ENCODE results near the gene DAZAP1. TPM values are rescaled to one million over a fixed set of nuclear protein-coding genes. Genes with fewer than 3 reads are reported as not detected.

The DAZAP1 gene
- total RNA-seq, 2 donors from 2014 or later: 34.9 to 76.9 TPM

DNA sequence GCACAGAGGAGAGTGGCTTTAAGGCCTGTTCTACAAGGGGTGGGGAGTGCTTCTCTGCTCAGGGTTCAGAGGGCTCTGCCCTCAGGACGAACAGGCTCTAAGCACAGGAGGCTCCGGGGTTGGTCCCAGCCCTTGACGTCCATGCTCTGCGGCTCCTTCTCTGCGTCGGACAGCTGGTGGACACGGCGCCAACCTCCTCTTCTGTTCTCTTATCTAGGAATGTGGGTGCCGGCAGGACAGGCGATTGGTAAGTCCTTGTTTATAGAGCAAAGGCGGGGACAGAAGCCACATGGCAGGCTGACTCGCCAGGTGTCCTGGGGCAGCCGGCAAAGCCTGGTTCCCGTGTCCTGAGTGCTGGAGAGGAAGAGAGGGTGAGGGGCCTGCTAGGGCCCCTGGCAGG, 22.4 kb downstream of the DAZAP1 start:
- H3K4me1 ChIP-seq (ENCODE audit: control insufficient read depth in 1 of 2, low read depth in 2 of 2): no peaks in the 10 kb centered on the region
- DNase-seq (ENCODE audit: low spot score): no peak
- H3K9me3 ChIP-seq: no peaks in the 10 kb centered on the region
- no peaks in the 10 kb centered on the region for H3K27me3 ChIP-seq (replicated peaks; ENCODE audit: insufficient read depth)
- TF ChIP-seq, protein P1, sequence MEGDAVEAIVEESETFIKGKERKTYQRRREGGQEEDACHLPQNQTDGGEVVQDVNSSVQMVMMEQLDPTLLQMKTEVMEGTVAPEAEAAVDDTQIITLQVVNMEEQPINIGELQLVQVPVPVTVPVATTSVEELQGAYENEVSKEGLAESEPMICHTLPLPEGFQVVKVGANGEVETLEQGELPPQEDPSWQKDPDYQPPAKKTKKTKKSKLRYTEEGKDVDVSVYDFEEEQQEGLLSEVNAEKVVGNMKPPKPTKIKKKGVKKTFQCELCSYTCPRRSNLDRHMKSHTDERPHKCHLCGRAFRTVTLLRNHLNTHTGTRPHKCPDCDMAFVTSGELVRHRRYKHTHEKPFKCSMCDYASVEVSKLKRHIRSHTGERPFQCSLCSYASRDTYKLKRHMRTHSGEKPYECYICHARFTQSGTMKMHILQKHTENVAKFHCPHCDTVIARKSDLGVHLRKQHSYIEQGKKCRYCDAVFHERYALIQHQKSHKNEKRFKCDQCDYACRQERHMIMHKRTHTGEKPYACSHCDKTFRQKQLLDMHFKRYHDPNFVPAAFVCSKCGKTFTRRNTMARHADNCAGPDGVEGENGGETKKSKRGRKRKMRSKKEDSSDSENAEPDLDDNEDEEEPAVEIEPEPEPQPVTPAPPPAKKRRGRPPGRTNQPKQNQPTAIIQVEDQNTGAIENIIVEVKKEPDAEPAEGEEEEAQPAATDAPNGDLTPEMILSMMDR (IDR thresholded peaks at IDR 0.05): no peak
- ATAC-seq (ENCODE audit: insufficient number of reproducible peaks, low FRiP score, low read depth): no peak
- no peak overlapping the region for H3K27ac ChIP-seq
- no peak overlapping the region for H3K4me3 ChIP-seq
- H3K36me3 ChIP-seq: peaks cover 63% of the 10 kb centered on the region

DNA sequence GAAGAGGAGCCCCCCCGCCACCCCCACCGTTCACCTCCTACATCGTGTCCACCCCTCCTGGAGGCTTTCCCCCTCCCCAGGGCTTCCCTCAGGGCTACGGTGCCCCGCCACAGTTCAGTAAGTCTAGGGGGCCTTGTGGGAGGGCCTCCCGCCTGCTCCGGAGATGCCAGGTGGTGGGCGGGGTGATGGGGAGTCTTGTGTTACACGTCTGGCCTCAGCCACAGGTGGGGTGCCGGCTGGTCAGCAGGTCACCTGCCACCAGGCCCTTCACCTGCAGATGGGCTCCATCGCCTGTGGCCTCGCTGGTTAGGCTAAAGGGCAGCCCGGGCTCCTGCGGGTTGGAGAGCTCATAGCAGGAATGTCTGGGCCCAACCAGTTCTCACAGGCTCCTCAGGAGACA, 22.9 kb downstream of the DAZAP1 start:
- TF ChIP-seq, protein P1 (IDR thresholded peaks at IDR 0.05): no peak
- Histone ChIP-seq H3K4me1 (ENCODE audit: control insufficient read depth in 1 of 2, low read depth in 2 of 2) (no peaks in the 10 kb centered on the region), H3K27ac (no peak overlapping the region), H3K36me3 (peaks cover 59% of the 10 kb centered on the region), H3K4me3 (no peak overlapping the region), H3K9me3 (no peaks in the 10 kb centered on the region), H3K27me3 (replicated peaks; ENCODE audit: insufficient read depth) (no peaks in the 10 kb centered on the region)
- ATAC-seq (ENCODE audit: insufficient number of reproducible peaks, low FRiP score, low read depth) (no peak), DNase-seq (ENCODE audit: low spot score) (no peak)

DNA sequence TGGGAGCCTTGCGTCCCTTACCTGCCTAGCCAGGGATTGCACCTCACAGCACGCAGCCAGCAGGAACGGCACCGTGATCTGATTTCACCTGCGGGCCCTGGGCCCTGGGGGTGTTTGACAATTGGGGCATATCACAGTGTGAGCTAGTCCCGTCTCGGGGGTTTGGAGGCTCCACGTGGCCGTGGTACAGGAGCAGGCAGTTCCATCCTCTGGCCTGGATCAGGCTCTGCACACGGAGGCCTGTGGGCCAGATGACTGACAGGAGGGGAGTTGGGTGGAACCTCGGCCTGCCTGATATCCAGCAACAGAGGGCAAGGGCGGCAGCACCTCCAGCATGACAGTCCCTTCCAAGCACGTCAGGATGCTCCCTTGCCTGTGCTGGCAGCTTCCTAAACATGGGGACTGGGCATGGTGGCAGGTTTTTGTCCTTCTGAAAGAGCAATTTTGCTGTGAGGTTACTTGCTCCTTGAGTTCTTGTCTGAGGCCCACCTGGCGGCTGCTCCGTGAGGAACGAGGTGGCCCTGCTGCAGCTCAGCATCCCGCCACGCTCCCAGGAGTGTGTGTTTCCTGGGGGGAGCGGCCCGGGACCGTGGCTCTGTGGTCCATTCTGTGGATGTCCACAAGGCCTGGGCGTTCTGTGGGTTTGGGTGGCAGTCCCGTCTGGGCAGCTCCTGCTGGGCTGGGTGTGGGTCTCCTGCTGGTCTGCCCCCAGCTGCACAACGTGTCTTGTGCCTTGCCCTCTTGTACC, 24.5 kb downstream of the DAZAP1 start:
- TF ChIP-seq, protein P1 (IDR thresholded peaks at IDR 0.05): no peak
- Histone ChIP-seq H3K9me3 (no peaks in the 10 kb centered on the region), H3K4me3 (no peak overlapping the region), H3K4me1 (ENCODE audit: control insufficient read depth in 1 of 2, low read depth in 2 of 2) (no peaks in the 10 kb centered on the region), H3K36me3 (peaks cover 61% of the 10 kb centered on the region), H3K27ac (no peak overlapping the region), H3K27me3 (replicated peaks; ENCODE audit: insufficient read depth) (no peaks in the 10 kb centered on the region)
- DNase-seq (ENCODE audit: low spot score) (no peak), ATAC-seq (ENCODE audit: insufficient number of reproducible peaks, low FRiP score, low read depth) (no peak)

DNA sequence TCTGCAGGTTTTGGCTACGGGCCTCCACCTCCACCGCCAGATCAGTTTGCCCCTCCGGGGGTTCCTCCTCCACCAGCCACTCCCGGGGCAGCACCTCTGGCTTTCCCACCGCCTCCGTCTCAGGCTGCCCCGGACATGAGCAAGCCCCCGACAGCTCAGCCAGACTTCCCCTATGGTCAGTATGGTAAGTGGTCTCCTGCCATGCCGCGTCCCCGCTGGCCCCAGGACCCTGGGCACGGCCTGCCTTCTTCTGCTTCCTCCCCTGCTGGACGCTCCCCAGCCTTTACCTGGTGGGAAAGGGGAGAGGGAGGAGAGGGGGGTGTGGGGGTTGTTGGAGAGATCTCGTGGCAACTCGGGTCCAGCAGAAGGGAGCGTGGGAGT, 25.1 kb downstream of the DAZAP1 start:
- H3K36me3 ChIP-seq: peaks cover 58% of the 10 kb centered on the region

More for the DNA sequence above, 25.1 kb downstream of the DAZAP1 start:
- H3K27ac ChIP-seq: no peak overlapping the region
- no peaks in the 10 kb centered on the region for H3K4me1 ChIP-seq (ENCODE audit: control insufficient read depth in 1 of 2, low read depth in 2 of 2)
- DNase-seq (ENCODE audit: low spot score) (no peak), ATAC-seq (ENCODE audit: insufficient number of reproducible peaks, low FRiP score, low read depth) (no peak)
- no peaks in the 10 kb centered on the region for H3K27me3 ChIP-seq (replicated peaks; ENCODE audit: insufficient read depth)
- H3K9me3 ChIP-seq: no peaks in the 10 kb centered on the region
- TF ChIP-seq, protein P1 (IDR thresholded peaks at IDR 0.05): no peak
- H3K4me3 ChIP-seq: no peak overlapping the region

Data from thoracic aorta (tissue), 2 donors.